GM19240 (cell line): Measurements from ENCODE around the gene UBR4.

Source experiments
- DNase-seq: peaks from one replicate; pipeline ENCODE4 v3.0.0; 2011; ENCODE audit warnings: low spot score; ENCODE audit not compliant: insufficient read length

UBR4 gene

GRCh38 chr1:19140465-19140864 lies 69.6 kb downstream of the UBR4 start:
- no peak for DNase-seq

GRCh38 chr1:19139711-19140110 lies 70.4 kb downstream of the UBR4 start:
- no peak for DNase-seq

GRCh38 chr1:19138958-19139581 lies 71.0 kb downstream of the UBR4 start:
- no peak for DNase-seq

- DNase-seq = no peak
Measured at GRCh38 chr1:19138331-19138730, 71.7 kb downstream of the UBR4 start.

GRCh38 chr1:19137158-19137557 lies 72.9 kb downstream of the UBR4 start:
- DNase-seq = no peak

- no peak for DNase-seq
Measured at GRCh38 chr1:19133360-19133759, 76.7 kb downstream of the UBR4 start.

GRCh38 chr1:19130468-19130867 lies 79.6 kb downstream of the UBR4 start:
- no peak for DNase-seq

- no peak for DNase-seq
Measured at GRCh38 chr1:19128968-19129514, 81.0 kb downstream of the UBR4 start.

GRCh38 chr1:19124273-19124672 lies 85.8 kb downstream of the UBR4 start:
- peak; percentile 12 for DNase-seq

- DNase-seq = no peak
Measured at GRCh38 chr1:19123837-19124236, 86.2 kb downstream of the UBR4 start.

- DNase-seq = no peak
Measured at GRCh38 chr1:19122668-19123067, 87.4 kb downstream of the UBR4 start.

- DNase-seq = no peak
Measured at GRCh38 chr1:19121192-19121591, 88.9 kb downstream of the UBR4 start.

GRCh38 chr1:19120070-19120469 lies 90.0 kb downstream of the UBR4 start:
- DNase-seq = no peak

GRCh38 chr1:19115082-19115808 lies 94.8 kb downstream of the UBR4 start:
- DNase-seq = no peak

- DNase-seq = peak; percentile 33
Measured at GRCh38 chr1:19113697-19114092, 96.4 kb downstream of the UBR4 start.

- DNase-seq = no peak
Measured at GRCh38 chr1:19112891-19113696, 97.0 kb downstream of the UBR4 start.

GRCh38 chr1:19110257-19110927 lies 99.7 kb downstream of the UBR4 start:
- DNase-seq = no peak

- DNase-seq = no peak
Measured at GRCh38 chr1:19109545-19109944, 100.5 kb downstream of the UBR4 start.

- no peak for DNase-seq
Measured at GRCh38 chr1:19101244-19101643, 108.8 kb downstream of the UBR4 start.

GRCh38 chr1:19100028-19100427 lies 110.0 kb downstream of the UBR4 start:
- DNase-seq = no peak

GRCh38 chr1:19096990-19097389 lies 113.1 kb downstream of the UBR4 start:
- DNase-seq = no peak
